Muscle of back (tissue), 11 donors: ENCODE results near the gene DHX30. TPM values are rescaled to one million over a fixed set of nuclear protein-coding genes. Genes with fewer than 3 reads are reported as not detected.
"Not testable (repeated sequence)": the region's sequence is repeated elsewhere in the genome, so short reads cannot be mapped to it uniquely, and the experiment has no call there.

Experiments used
- DNase-seq, 3 donors: peaks; one replicate each; pipeline versions ENCODE4 v3.0.0 to v3.0.0-alpha.2; 2013
- polyA plus RNA-seq, 10 donors: library from polyadenylated mRNA; unstranded; fragments of 120-200 nt; gene quantifications; one replicate each; pipeline ENCODE4 v1.2.1, GENCODE V29; 2013; ENCODE audit not compliant: insufficient read length in 10 of 10

Gene DHX30
- polyA plus RNA-seq, 10 donors, result 32.6 to 43.7 (median 38.0) TPM

GRCh38 chr3:47794544-47794943 lies 8.4 kb upstream of the DHX30 start:
- no peak for DNase-seq

GRCh38 chr3:47799733-47800132 lies 3.2 kb upstream of the DHX30 start:
- DNase-seq, result no peak

GRCh38 chr3:47803480-47804025 lies 615 bp downstream of the DHX30 start:
- no peak for DNase-seq

GRCh38 chr3:47804577-47804976 lies 1.6 kb downstream of the DHX30 start:
- DNase-seq, result no peak

- no peak for DNase-seq
Measured at GRCh38 chr3:47813551-47814177, 10.7 kb downstream of the DHX30 start.

- DNase-seq, result no peak
Measured at GRCh38 chr3:47817609-47818008, 14.7 kb downstream of the DHX30 start.

- DNase-seq, result peak; percentile 79 to 93 (median 87)
Measured at GRCh38 chr3:47824541-47825473, 21.9 kb downstream of the DHX30 start.

- DNase-seq, result no peak
Measured at GRCh38 chr3:47825590-47825989, 22.7 kb downstream of the DHX30 start.

GRCh38 chr3:47829482-47829881 lies 26.5 kb downstream of the DHX30 start:
- not testable (repeated sequence) for DNase-seq

- DNase-seq, result no peak
Measured at GRCh38 chr3:47836986-47837385, 34.0 kb downstream of the DHX30 start.

GRCh38 chr3:47838503-47838902 lies 35.6 kb downstream of the DHX30 start:
- DNase-seq, result no peak

GRCh38 chr3:47841786-47842349 lies 38.9 kb downstream of the DHX30 start:
- DNase-seq, result no peak

GRCh38 chr3:47846186-47846879 lies 43.4 kb downstream of the DHX30 start:
- no peak for DNase-seq

GRCh38 chr3:47846880-47847248 lies 43.9 kb downstream of the DHX30 start:
- no peak for DNase-seq

GRCh38 chr3:47847260-47847659 lies 44.3 kb downstream of the DHX30 start:
- DNase-seq, result no peak

- DNase-seq, result no peak
Measured at GRCh38 chr3:47847801-47848518, 45.0 kb downstream of the DHX30 start.

- no peak for DNase-seq
Measured at GRCh38 chr3:47848599-47849117, 45.7 kb downstream of the DHX30 start.

GRCh38 chr3:47849186-47849698 lies 46.3 kb downstream of the DHX30 start:
- no peak for DNase-seq

GRCh38 chr3:47849699-47850563 lies 47.0 kb downstream of the DHX30 start:
- no peak for DNase-seq
